ENCODE results near the gene PIP5K1A. TPM values are rescaled to one million over a fixed set of nuclear protein-coding genes. Genes with fewer than 3 reads are reported as not detected.
A peak's percentile ranks its signal among the peaks of the same experiment; 100 is the strongest.

The PIP5K1A gene
- total and polyA plus RNA-seq, 9 of the 15 experiments (the other 6 are each of a cell fraction or from before 2014, with no cell fraction given), result 1.9 to 42.4 (median 18.8) TPM

DNA sequence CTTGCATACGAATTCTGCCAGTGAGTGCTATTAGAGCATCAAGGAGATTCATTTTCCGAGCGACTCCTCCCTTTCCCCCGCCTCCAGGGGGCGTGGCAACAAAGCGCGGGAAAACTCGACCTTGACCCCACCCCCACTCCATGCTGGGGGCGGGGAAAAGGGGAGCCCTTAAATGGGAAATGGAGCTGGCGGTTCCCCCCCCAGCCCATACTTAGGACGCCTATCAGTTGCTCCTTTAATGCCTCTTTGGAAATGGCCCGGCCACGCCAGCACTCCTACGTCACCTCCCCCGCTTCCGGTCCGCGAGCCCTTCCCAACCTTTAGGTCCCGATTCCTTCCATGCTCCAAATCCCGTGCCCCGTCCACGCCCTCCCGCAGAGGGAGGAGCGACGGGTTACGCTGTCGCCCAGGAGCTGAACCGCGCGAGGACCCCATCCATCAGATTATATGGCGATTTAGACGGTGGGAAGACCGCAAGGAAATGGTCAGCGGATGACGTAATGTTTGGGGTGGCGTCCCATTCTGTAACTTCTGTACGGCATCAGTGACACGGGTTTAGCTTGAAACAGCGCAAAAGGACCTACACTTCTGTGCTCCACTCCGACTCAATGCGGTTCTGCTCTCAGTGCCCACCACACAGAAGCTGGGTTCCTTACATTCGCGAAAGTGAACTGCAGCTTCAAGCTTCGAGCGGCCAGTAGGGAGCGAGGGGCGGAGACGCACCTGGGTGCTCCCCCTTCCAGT is 83.0 kb downstream of the PIP5K1A start (continued):
- TF ChIP-seq, protein P1, sequence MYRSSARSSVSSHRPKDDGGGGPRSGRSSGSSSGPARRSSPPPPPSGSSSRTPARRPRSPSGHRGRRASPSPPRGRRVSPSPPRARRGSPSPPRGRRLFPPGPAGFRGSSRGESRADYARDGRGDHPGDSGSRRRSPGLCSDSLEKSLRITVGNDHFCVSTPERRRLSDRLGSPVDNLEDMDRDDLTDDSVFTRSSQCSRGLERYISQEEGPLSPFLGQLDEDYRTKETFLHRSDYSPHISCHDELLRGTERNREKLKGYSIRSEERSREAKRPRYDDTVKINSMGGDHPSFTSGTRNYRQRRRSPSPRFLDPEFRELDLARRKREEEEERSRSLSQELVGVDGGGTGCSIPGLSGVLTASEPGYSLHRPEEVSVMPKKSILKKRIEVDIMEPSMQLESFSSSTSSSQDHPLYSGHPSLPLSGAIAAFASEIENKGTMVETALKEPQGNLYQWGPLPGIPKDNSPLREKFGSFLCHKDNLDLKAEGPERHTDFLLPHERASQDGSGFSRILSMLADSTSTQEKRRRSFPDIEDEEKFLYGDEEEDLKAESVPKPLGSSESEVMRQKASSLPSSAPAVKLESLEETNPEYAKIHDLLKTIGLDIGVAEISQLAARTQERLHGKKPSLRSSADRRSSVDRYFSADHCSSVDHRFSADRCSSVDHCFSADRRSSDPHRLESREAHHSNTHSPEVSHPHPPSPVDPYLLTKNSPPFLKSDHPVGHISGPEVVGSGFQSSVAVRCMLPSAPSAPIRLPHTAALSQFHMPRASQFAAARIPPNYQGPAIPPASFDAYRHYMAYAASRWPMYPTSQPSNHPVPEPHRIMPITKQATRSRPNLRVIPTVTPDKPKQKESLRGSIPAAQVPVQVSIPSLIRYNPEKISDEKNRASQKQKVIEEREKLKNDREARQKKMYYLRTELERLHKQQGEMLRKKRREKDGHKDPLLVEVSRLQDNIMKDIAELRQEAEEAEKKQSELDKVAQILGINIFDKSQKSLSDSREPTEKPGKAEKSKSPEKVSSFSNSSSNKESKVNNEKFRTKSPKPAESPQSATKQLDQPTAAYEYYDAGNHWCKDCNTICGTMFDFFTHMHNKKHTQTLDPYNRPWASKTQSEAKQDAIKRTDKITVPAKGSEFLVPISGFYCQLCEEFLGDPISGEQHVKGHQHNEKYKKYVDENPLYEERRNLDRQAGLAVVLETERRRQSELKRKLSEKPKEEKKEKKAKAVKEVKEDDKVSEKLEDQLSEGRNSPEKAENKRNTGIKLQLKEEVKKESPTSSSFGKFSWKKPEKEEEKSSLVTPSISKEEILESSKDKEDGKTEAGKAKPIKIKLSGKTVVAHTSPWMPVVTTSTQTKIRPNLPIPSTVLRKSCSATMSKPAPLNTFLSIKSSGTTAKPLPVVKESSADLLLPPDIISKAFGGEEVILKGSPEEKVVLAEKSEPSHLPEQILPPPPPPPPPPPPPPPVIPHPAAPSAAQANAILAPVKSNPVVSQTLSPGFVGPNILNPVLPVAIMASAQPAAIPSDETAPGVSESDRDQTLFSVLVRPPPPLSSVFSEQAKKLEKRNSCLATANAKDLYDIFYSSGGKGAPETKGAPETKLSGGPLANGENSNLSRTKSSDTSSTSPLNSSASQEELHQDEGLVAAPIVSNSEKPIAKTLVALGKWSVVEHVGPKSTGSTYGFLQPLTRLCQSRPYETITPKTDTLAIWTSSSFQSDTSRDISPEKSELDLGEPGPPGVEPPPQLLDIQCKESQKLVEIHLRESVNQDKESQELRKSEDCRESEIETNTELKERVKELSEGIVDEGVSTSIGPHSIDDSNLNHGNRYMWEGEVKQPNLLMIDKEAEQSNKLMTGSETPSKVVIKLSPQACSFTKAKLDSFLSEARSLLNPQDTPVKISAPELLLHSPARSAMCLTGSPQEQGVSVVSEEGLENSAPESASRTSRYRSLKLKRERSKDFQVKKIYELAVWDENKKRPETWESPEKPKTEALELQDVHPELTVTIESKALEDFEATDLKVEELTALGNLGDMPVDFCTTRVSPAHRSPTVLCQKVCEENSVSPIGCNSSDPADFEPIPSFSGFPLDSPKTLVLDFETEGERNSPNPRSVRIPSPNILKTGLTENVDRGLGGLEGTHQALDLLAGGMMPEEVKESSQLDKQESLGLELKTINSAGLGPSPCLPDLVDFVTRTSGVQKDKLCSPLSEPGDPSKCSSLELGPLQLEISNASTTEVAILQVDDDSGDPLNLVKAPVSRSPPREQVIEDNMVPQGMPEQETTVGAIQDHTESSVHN (IDR thresholded peaks at IDR 0.05; ENCODE audit: borderline replicate concordance in 1 of 2, low read depth in 1 of 2), result peak in 1 of 2 experiments; percentile 76; a peak in 2 of 4 replicates
- TF ChIP-seq POLR3A (IDR thresholded peaks at IDR 0.05; ENCODE audit: borderline replicate concordance, extremely low read depth, insufficient read depth, insufficient read length) (no peak), PHF8 (IDR thresholded peaks at IDR 0.05; ENCODE audit: borderline replicate concordance, low read length) (peak; percentile 77), ETS1 (conservative IDR thresholded peaks at IDR 0.05; ENCODE audit: control insufficient read depth, low read depth, low read length) (peak; percentile 63), MTA3 (IDR thresholded peaks at IDR 0.05; ENCODE audit: borderline replicate concordance) (peak; percentile 90; the same call in 1 of the 2 replicates), NCOR1 (IDR thresholded peaks at IDR 0.05) (peak; percentile 33; the same call in 1 of the 2 replicates), IRF9 (tag; IDR thresholded peaks at IDR 0.05) (peak; percentile 68; the same call in 1 of the 2 replicates)
- TF ChIP-seq, protein P2, sequence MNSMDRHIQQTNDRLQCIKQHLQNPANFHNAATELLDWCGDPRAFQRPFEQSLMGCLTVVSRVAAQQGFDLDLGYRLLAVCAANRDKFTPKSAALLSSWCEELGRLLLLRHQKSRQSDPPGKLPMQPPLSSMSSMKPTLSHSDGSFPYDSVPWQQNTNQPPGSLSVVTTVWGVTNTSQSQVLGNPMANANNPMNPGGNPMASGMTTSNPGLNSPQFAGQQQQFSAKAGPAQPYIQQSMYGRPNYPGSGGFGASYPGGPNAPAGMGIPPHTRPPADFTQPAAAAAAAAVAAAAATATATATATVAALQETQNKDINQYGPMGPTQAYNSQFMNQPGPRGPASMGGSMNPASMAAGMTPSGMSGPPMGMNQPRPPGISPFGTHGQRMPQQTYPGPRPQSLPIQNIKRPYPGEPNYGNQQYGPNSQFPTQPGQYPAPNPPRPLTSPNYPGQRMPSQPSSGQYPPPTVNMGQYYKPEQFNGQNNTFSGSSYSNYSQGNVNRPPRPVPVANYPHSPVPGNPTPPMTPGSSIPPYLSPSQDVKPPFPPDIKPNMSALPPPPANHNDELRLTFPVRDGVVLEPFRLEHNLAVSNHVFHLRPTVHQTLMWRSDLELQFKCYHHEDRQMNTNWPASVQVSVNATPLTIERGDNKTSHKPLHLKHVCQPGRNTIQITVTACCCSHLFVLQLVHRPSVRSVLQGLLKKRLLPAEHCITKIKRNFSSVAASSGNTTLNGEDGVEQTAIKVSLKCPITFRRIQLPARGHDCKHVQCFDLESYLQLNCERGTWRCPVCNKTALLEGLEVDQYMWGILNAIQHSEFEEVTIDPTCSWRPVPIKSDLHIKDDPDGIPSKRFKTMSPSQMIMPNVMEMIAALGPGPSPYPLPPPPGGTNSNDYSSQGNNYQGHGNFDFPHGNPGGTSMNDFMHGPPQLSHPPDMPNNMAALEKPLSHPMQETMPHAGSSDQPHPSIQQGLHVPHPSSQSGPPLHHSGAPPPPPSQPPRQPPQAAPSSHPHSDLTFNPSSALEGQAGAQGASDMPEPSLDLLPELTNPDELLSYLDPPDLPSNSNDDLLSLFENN (IDR thresholded peaks at IDR 0.05; ENCODE audit: low read depth in 2 of 2, low read length in 2 of 2), result 0 out of 4 replicates have a peak, but pooled peaks of 1 of the 2 experiments have one; percentile 18
- TF ChIP-seq, protein P3, sequence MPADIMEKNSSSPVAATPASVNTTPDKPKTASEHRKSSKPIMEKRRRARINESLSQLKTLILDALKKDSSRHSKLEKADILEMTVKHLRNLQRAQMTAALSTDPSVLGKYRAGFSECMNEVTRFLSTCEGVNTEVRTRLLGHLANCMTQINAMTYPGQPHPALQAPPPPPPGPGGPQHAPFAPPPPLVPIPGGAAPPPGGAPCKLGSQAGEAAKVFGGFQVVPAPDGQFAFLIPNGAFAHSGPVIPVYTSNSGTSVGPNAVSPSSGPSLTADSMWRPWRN (IDR thresholded peaks at IDR 0.05; ENCODE audit: low read depth), result peak; percentile 60; the same call in 1 of the 2 replicates

All from K562 (cell line).